IMR-90 (cell line): ENCODE results near the gene PPM1F. TPM values are rescaled to one million over a fixed set of nuclear protein-coding genes. Genes with fewer than 3 reads are reported as not detected.

ENCODE experiments used
- ATAC-seq: fragments of 200-7000 bp; cut with Tn5 transposase; 2 replicates; pipeline ENCODE4 v1.9.1; 2020; ENCODE audit warnings: low read depth, mild to moderate bottlenecking, moderate library complexity
- BruUV-seq: library from RNA; stranded (reverse); fragments of 400-500 nt; replicated peaks from 2 replicates; lab custom pipeline; 2021; lab: Mats Ljungman, UMichigan
- CTCF ChIA-PET: fragments of 300-600 bp; formaldehyde crosslinking; extraction: SDS; loops from one replicate; lab custom pipeline; 2021; ENCODE audit warnings: antibody characterized with exemption; lab: Yijun Ruan, JAX
- POLR2A ChIA-PET: fragments of 300-600 bp; sonication (Branson Sonifier 250); formaldehyde crosslinking; loops from one replicate; lab custom pipeline; 2022; ENCODE audit warnings: antibody characterized with exemption; ENCODE audit not compliant: unreplicated experiment; lab: Charles Lee
- DNase-seq: peaks from one replicate; pipeline ENCODE4 v3.0.0; 2013
- H2AFZ ChIP-seq: replicated peaks from 2 replicates; pipeline ENCODE3; 2013; ENCODE audit warnings: low read length, mild to moderate bottlenecking; ENCODE audit not compliant: poor library complexity
- H2AK5ac ChIP-seq: 2 replicates; pipeline ENCODE4 v1.6.1; 2013; ENCODE audit warnings: low read depth, low read length, inconsistent platforms
- H2AK9ac ChIP-seq: replicated peaks from 2 replicates; pipeline ENCODE3; 2013; ENCODE audit warnings: mild to moderate bottlenecking, low read depth, low read length, moderate library complexity; ENCODE audit not compliant: poor library complexity
- H2BK120ac ChIP-seq: 2 replicates; pipeline ENCODE4 v1.6.1; 2013; ENCODE audit warnings: low read depth, low read length, inconsistent platforms
- H2BK15ac ChIP-seq: 3 replicates; pipeline ENCODE4 v1.6.1; 2013; ENCODE audit warnings: low read depth, low read length, inconsistent platforms
- H2BK20ac ChIP-seq: 2 replicates; pipeline ENCODE4 v1.6.1; 2013; ENCODE audit warnings: low read depth, mild to moderate bottlenecking, inconsistent platforms, low read length, moderate library complexity
- H2BK5ac ChIP-seq: 2 replicates; pipeline ENCODE4 v1.6.1; 2013; ENCODE audit warnings: mild to moderate bottlenecking, low read depth, low read length, inconsistent platforms; ENCODE audit not compliant: poor library complexity, severe bottlenecking
- H3K14ac ChIP-seq: replicated peaks from 2 replicates; pipeline ENCODE4 v1.6.1; 2013; ENCODE audit warnings: low read depth, low read length, inconsistent platforms
- H3K18ac ChIP-seq: 2 replicates; pipeline ENCODE4 v1.6.1; 2013; ENCODE audit warnings: low read depth, low read length, control low read depth
- H3K23ac ChIP-seq: 2 replicates; pipeline ENCODE4 v1.6.1; 2013; ENCODE audit warnings: low read depth, low read length, inconsistent platforms
- H3K27ac ChIP-seq: 2 replicates; pipeline ENCODE4 v1.5.1; 2013; ENCODE audit warnings: mild to moderate bottlenecking, control low read depth, low read length; ENCODE audit not compliant: insufficient read depth
- H3K27me3 ChIP-seq: 2 replicates; pipeline ENCODE4 v1.6.1; 2013; ENCODE audit warnings: low read length; ENCODE audit not compliant: control insufficient read depth, insufficient read depth
- H3K36me3 ChIP-seq: 2 replicates; pipeline ENCODE4 v1.6.1; 2013; ENCODE audit warnings: low read length, mixed read lengths; ENCODE audit not compliant: control insufficient read depth, insufficient read depth
- H3K4ac ChIP-seq: 2 replicates; pipeline ENCODE4 v1.6.1; 2013; ENCODE audit warnings: low read depth, low read length, inconsistent platforms
- H3K4me1 ChIP-seq: 2 replicates; pipeline ENCODE4 v1.6.1; 2013; ENCODE audit warnings: low read length, mixed read lengths; ENCODE audit not compliant: control insufficient read depth, insufficient read depth
- H3K4me2 ChIP-seq: 2 replicates; pipeline ENCODE4 v1.6.1; 2013; ENCODE audit warnings: low read depth, mild to moderate bottlenecking, control low read depth, low read length, moderate library complexity
- H3K4me3 ChIP-seq: 2 replicates; pipeline ENCODE4 v1.5.1; 2013; ENCODE audit warnings: low read depth, mild to moderate bottlenecking, control low read depth, low read length, moderate library complexity; ENCODE audit not compliant: insufficient read depth
- H3K56ac ChIP-seq: 2 replicates; pipeline ENCODE4 v1.6.1; 2013; ENCODE audit warnings: low read length, inconsistent platforms; ENCODE audit not compliant: insufficient read depth; ENCODE audit errors: extremely low read depth
- H3K79me1 ChIP-seq, 2 experiments: 2 replicates each; pipeline ENCODE4 v1.6.1; 2013; ENCODE audit warnings: low read length in 2 of 2, inconsistent platforms in 1 of 2, low read depth in 1 of 2
- H3K9ac ChIP-seq: 2 replicates; pipeline ENCODE4 v1.6.1; 2013; ENCODE audit warnings: low read depth, low read length, control low read depth
- H3K9me1 ChIP-seq: 2 replicates; pipeline ENCODE4 v1.6.1; 2013; ENCODE audit warnings: low read length, inconsistent platforms; ENCODE audit not compliant: insufficient read depth
- H3K9me3 ChIP-seq: 2 replicates; pipeline ENCODE4 v1.6.1; 2013; ENCODE audit warnings: low read length; ENCODE audit not compliant: control insufficient read depth, insufficient read depth
- H4K20me1 ChIP-seq: 2 replicates; pipeline ENCODE4 v1.6.1; 2013; ENCODE audit warnings: low read length, inconsistent platforms; ENCODE audit not compliant: insufficient read depth
- H4K5ac ChIP-seq: 2 replicates; pipeline ENCODE4 v1.6.1; 2013; ENCODE audit warnings: mild to moderate bottlenecking, low read depth, low read length, control low read depth
- H4K8ac ChIP-seq, 2 experiments: 2 replicates each; pipeline ENCODE4 v1.6.1; 2013; ENCODE audit warnings: low read depth in 2 of 2, low read length in 2 of 2, control low read depth in 1 of 2, inconsistent platforms in 1 of 2
- H4K91ac ChIP-seq: 2 replicates; pipeline ENCODE4 v1.6.1; 2013; ENCODE audit warnings: low read depth, low read length, inconsistent platforms; ENCODE audit not compliant: insufficient read depth
- CHD1 ChIP-seq: IDR thresholded peaks from 2 replicates; pipeline ENCODE4 v1.6.1; 2012; ENCODE audit warnings: low read depth, low read length, improper control_type of control experiment
- MAFK ChIP-seq: IDR thresholded peaks from 2 replicates; pipeline ENCODE4 v1.6.1; 2012; ENCODE audit warnings: low read depth, low read length, improper control_type of control experiment
- MAZ ChIP-seq: IDR thresholded peaks from 2 replicates; pipeline ENCODE4 v1.6.1; 2012; ENCODE audit warnings: low read depth, mild to moderate bottlenecking, low read length, improper control_type of control experiment, moderate library complexity, borderline replicate concordance
- NFE2L2 ChIP-seq: fragments of 150-350 bp; IDR thresholded peaks from 2 replicates; pipeline ENCODE4 v1.6.1; 2016; ENCODE audit warnings: low read depth, mild to moderate bottlenecking, low read length
- RCOR1 ChIP-seq: IDR thresholded peaks from 2 replicates; pipeline ENCODE4 v1.6.1; 2012; ENCODE audit warnings: mild to moderate bottlenecking, low read length, improper control_type of control experiment; ENCODE audit not compliant: insufficient replicate concordance
- WGBS, 2 experiments: methylation state at CpG; one replicate each; pipeline versions ENCODE4 v1.1.5 to v1.1.7; 2013; ENCODE audit warnings: missing lambda C conversion rate in 2 of 2; ENCODE audit not compliant: insufficient read length in 1 of 2; ENCODE audit errors: extremely low coverage in 2 of 2; 5-methylcytosine and 5-hydroxymethylcytosine counted together
- dilution Hi-C: fragments of 300-500 bp; cut with HindIII; formaldehyde crosslinking; loops from one replicate; pipeline ENCODE4 v1.14.3; 2018; ENCODE audit warnings: low sequenced_read_pairs; ENCODE audit not compliant: unreplicated experiment
- in situ Hi-C: fragments of 300-500 bp; cut with MboI; formaldehyde crosslinking; loops from 3 replicates; pipeline ENCODE4 v1.14.3; 2019; ENCODE audit warnings: low sequenced_read_pairs, inconsistent platforms, mixed read lengths
- intact Hi-C: fragments of 100-400 bp; cut with micrococcal nuclease; formaldehyde crosslinking; loops from 2 replicates; pipeline ENCODE4 v1.10.0; 2022
- polyA plus RNA-seq, 3 experiments: library from polyadenylated mRNA; depleted of rRNA; stranded (reverse); fragments of >200 nt; gene quantifications; 2 replicates each; pipeline ENCODE4 v1.2.3, GENCODE V29; 2012; ENCODE audit warnings: low replicate concordance in 1 of 3
- total RNA-seq: library from RNA; depleted of rRNA; stranded (reverse); fragments of >200 nt; gene quantifications from 2 replicates; pipeline ENCODE4 v1.2.3, GENCODE V29; 2012

PPM1F gene
- total and polyA plus RNA-seq, 2 of the 4 experiments (the other 2 are of a cell fraction): 20.8 to 30.3 TPM

- Histone ChIP-seq H3K23ac (no peak overlapping the region), H2BK20ac (no peak overlapping the region), H2BK15ac (no peak overlapping the region), H4K20me1 (peaks cover 5% of the 10 kb centered on the region), H4K91ac (no peak overlapping the region), H2AFZ (no peak overlapping the region), H3K56ac (no peak overlapping the region), H2AK9ac (no peak overlapping the region), H2BK5ac (no peak overlapping the region), H4K5ac (no peak overlapping the region), H3K4me2 (no peak overlapping the region), H3K27me3 (no peaks in the 10 kb centered on the region), H3K4me1 (peaks cover 7% of the 10 kb centered on the region), H4K8ac (no peak overlapping the region), H3K9ac (no peak overlapping the region), H3K4ac (no peak overlapping the region), H3K9me1 (no peaks in the 10 kb centered on the region), H3K27ac (no peak overlapping the region), H3K14ac (no peak overlapping the region), H3K9me3 (no peaks in the 10 kb centered on the region), H3K79me1 (peaks cover 3 to 7% of the 10 kb centered on the region in 2 experiments; a peak in 2 of 4 replicates), H3K18ac (no peak overlapping the region), H3K36me3 (peaks cover 21% of the 10 kb centered on the region), H2BK120ac (no peak overlapping the region), H3K4me3 (no peak overlapping the region), H2AK5ac (no peak overlapping the region)
- dilution Hi-C loops: no loop called here
- intact Hi-C loops: no loop called here
- 97% methylated on average over 12 of the region's 21 CpGs; no CpG with 5 or more reads in 1 of the 2 experiments for WGBS, 2 experiments
- BruUV-seq: no TSS peak
- no peak for ATAC-seq
- CTCF ChIA-PET: interaction anchor here (0.6 to 0.8 kb wide), 2 partner anchors 15 to 37 kb away, joined by 3 read pairs; no protein-coding TSS in a partner anchor
- in situ Hi-C loops: no loop called here
- TF ChIP-seq NFE2L2 (no peak), MAZ (no peak), MAFK (no peak), RCOR1 (no peak), CHD1 (no peak)
- DNase-seq: no peak
- POLR2A ChIA-PET: interaction anchor here (0.6 kb wide), 1 partner anchor 596 kb away, joined by 3 read pairs; no protein-coding TSS in a partner anchor
These were observed 29.5 kb downstream of the PPM1F start for GRCh38 chr22:21923163-21923561.
